GM15510 (cell line): ENCODE measurements around the gene PADI1.

ENCODE experiments used
- POLR2A ChIP-seq: IDR thresholded peaks from 3 replicates; pipeline ENCODE4 v1.6.1; 2011; ENCODE audit warnings: borderline replicate concordance; ENCODE audit not compliant: insufficient read length; ENCODE audit errors: extremely low read depth

The PADI1 gene

DNA sequence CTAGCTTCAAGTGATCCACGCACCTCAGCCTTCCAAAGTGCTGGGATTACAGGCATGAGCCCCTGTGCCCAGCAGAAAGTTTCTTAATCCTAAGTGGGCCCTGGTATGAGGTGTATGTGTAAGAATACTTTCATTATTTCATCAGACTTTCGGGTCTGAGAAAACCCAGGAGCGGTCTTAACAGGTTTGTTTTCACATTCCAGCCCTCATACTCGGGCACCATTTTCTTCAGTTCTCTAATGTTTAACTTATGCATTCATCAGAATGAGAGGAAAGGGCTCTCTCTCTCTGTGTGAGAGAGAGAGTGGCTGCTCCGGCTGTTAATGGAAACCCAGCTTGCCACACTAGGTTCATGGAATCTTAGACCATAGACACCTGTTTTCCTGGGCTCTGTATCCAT lies 4.2 kb upstream of the PADI1 start:
- TF ChIP-seq POLR2A, result no peak

DNA sequence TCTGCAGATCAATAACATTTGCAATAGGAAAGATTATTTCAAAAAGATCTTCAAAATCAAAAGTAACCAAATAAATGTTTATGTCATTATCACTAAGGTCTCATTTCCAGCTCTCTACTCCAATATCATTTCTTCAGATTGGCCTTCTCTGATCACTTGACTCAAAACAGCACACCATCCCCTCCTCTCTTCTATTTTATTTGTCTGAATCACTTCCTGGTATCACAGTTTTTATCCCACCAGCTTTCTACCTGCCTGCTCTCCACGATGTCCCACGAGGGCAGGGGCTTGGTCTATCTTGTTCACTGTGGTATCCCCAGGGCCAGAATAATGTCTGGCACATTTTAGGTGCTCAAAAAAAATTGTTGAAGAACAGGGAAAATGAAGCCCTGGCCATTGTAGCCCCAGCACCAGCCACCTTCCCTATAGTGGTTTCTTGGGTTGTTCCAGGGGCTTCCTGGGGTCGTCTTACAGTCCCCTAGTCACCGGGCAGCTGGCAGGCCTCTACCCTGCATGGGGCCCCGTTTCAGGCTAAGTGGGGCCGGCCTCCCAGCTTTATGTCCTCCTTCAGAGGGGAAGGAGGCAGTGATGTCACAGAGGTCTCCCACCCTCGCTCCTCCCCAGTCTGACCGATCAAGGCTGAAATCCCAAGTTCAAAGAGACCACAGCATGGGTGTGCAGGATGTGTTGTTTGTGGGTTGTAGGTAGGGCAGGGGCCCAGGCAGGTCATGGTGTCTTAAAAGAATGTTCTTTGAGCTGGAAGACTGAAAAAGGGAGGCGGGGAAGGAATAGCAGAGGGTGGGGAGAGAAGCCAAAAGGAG lies 3.5 kb upstream of the PADI1 start:
- TF ChIP-seq POLR2A, result no peak

DNA sequence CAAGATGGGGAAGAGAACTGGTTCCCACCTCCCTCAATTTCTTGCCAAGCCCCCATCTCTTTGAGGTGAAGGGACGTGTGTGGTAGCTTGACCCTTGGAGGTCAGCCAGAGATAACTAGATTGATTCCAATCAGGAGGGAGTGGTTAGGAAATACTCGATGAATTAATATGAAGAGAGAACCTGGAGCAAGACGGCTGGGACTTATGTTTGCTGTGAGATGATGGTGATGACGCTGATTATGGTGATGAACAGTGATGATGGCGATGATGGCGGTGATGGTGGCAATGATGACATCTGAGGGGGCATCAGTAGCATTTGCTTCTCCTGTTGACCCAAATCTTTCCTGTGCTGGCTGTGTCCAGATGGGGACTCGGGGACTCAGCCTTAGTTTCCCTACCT lies 724 bp downstream of the PADI1 start:
- no peak for TF ChIP-seq POLR2A

DNA sequence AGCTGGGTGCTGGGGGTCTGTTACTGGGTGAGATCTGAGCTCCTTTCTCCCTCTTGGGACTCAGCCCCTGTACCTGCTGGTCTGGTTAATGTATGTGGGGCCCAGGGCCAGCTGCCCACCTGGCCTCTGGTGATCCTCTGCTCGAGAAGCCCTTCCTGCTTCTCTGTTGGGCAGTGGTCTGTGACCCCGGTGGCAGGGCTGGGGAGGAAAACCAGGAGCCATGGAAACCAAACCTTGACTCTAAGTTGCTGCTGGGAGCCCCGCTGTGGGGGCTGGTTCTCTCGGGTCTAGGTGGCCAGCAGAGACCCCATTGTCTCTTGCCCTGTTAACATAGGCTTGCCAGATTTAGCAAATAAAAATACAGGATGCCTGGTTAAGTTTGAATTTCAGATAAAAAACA lies 1.3 kb downstream of the PADI1 start:
- no peak for TF ChIP-seq POLR2A

DNA sequence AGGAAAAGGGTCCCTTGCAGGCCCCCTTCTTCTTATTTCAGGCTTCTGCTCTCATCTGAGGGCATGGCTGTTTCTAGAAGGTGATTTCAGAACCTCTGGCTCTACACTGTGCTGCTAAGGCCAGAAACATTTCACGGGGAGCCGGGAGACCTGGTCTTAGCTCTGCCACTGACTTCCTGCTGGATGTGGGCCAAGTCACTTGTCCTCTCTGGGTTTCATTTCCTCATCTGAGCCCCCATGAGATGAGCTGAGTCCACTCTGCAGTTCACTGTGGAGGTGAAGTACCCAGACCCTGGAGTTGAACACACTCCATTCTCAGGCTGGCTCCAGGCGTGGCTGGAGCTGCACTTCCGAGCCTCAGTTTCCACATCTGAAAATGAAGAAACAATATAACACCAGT lies 2.1 kb downstream of the PADI1 start:
- TF ChIP-seq POLR2A, result no peak

DNA sequence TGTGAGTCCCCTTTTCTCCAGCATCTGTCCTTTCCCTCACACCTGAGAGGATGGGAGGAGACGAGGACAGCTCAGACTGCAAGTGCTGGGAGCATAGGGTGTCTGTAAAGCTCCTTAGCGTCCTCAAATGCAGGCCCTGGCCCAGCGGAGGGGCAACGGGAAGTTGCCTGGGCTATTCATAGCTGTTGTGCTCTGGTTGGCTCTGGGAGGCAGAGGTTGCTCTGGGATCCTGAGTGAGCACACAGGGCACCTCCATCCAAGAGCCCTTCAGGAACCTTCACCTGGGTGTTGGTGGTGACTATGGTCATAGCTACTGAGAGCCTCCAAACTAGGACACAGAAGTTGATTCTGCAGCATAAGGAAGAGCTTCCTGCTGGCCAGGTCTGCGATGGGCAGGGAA lies 2.6 kb downstream of the PADI1 start:
- no peak for TF ChIP-seq POLR2A

DNA sequence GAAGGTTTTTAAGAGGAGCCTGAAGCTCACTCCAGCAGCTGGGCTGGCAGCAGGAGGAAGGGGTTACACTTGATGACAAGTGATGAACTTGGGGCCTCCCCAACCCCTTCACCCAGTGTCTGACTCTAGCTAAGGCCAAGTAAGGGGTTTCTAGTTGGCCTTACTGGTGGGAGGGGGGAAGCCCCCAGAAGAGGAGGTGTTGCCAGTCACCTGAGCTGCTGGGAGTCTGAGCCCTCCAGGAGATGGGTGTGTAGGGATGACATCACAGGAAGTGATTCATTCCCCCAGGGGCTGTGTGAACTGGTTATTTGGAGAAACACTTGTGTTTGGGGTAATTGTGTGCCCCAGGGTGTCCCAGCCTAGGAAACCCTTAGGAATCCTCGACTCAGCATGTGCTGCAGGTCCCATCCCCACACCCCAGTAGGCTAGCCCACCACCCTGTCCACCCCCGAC lies 3.1 kb downstream of the PADI1 start:
- TF ChIP-seq POLR2A, result no peak

DNA sequence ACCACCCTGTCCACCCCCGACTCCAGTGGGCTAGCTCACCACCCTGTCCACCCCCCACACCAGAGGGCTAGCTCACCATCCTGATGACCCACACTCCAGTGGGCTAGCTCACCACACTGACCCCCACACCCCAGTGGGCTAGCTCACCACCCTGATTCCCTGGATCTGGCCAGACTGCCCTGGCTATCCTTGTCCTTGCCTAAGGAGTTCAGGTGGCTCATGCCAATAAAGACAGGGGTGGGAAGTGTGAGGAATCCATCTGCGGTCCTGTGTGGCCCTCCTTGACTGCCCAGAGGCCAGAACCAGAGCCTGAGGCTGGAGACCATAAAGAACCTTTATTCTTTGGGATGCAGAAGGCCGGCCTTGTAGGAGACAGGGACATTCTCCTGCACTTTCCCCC lies 3.6 kb downstream of the PADI1 start:
- no peak for TF ChIP-seq POLR2A

DNA sequence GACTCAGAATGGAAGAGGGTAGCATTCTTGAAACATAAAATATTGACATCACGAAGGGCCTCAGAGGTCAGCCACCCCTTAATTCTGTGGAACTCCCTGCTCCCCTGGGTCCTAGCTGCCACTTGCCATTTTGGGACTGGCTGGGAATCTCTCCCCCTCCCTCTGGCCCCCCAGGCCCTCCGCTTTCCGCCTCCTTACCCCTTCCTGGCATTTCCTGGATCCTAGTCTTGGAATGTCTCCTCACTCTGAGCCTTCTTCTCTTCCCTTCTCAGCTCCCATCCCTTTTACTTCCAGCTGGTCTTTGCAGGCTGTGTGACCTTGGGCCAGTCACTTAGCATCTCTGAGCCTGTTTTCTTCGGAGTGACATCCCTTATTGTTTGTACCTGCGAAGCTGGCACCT lies 4.5 kb downstream of the PADI1 start:
- no peak for TF ChIP-seq POLR2A

DNA sequence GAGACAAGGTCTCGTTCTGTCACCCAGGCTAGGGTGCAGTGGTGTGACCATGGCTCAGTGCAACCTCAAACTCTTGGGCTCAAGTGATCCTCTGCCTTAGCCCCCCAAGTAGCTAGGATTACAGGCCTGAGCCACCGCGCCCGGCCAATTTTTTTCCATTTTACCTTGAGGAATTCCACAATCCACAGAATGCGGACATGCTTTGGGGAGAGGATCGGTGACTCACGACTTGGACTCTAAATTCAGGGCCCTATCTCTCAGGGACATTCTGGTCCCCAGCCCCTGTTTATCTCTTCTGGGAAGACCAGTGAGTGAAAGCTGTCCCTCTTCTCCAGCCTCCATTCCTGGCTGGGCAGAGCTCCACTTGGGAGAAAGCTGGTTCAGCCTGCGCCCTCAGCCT lies 5.2 kb downstream of the PADI1 start:
- TF ChIP-seq POLR2A, result no peak

DNA sequence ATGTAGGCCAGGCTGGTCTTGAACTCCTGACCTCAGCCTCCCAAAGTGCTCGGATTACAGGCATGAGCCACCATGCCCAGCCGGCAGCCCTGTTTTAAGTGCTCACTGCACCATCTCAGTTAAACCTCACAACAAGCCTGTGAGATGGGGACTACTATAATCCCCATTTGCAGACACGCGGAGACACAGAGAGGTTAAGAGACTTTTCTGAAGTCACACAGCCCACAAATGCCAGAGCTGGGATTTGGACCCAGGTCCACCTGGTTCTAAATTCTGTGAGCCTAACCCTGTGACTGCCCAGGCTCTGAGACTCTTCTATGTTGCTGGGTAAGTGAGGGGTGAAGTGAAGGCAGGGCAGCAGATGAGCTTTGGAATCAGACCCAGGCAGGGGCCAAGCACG lies 6.4 kb downstream of the PADI1 start:
- no peak for TF ChIP-seq POLR2A

DNA sequence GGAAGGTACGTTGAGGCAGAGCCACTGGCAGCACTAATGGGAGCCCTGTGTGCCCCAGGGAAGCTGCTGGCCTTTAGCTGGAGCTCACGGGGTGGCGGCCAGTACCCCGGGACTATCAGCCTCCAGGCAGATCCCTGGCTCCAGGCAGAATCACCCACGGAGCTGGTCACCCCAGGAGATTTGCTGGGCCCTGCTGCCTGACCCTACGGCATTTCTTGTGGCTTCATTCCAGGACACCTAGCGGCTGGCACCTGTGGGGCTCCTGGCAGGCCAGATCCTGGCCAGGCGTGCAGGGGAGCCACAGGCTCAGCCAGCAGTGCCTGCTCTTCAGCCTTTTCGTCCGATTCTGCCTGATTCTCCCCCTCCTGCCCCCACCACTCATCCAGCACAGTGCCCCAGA lies 7.1 kb downstream of the PADI1 start:
- TF ChIP-seq POLR2A, result no peak

DNA sequence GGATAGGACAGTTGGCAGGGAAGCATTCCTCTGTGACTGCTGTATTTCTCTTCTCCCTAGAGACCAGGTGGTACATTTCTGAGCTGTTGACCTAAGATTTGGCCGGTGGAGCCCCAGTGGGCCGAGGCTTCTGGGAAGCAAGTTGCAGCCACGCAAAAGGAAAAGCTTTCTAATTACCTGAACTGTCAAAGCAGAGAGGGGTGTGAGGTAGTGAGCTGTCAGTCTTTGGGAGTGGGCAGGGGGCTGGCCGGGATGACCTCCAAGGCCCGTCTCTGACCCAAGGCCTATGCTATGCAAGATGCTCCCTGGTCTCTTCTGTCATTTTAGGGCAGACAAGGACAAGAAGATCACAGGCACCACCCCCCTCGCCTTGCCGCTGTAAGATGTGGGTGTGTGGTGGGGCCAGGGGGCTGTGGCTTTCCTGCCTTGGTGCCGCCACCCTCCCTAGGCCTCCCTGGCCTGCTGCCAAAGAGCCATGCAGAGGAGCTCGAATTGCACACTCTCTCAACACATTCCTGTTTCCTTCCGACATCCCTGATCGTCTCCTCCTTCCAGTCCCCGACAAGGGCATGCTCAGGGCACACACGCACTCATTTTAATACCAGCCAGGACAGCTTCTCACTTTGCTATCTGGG lies 7.7 kb downstream of the PADI1 start:
- no peak for TF ChIP-seq POLR2A

DNA sequence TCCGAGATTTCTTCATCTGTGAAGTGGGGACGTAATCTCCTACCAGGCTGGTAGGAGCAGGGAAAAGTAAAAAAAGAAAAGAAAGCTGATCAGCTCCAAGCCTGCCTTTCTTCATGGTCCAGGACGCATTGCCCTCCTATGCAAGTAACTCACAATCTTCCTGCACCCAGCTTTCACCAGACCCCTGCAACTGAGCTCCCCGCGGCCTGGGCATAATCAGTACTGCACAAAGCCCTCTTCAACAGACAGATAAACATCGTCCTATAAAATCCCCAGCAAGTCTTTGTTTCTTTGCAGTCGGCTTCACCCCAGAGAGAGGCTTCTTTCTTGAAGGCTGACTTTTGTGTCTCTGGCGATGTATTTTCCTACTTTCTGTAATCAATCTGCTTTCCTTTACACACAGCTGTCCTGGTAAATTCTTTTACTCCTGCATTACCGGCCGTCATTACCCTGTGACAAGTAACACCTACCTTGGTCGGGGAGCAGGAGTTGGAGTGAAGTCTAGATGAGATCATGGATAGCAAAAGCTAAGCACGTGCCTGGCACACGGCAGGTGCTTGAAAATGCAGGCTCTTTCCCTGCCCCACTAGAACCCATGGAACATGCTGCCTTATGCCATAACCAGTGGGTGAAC lies 8.3 kb downstream of the PADI1 start:
- TF ChIP-seq POLR2A, result no peak

DNA sequence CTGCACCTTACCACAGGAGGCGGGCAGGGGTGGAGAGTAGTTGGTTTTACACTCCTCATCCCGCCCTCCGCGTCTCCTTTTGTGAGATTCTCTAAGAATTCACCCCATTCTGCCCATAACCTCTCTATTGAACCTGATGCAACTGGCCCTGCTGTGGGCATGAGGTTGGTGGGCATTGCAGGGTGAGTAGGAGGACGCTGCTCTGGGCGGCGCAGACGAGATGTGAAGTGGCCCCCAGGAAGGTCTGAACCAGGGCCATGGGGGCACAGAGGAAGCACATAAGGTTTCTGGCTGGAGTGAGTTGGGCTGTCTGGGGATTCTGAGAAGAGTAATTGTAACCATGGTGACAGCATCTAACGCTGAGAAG lies 8.8 kb downstream of the PADI1 start:
- no peak for TF ChIP-seq POLR2A

DNA sequence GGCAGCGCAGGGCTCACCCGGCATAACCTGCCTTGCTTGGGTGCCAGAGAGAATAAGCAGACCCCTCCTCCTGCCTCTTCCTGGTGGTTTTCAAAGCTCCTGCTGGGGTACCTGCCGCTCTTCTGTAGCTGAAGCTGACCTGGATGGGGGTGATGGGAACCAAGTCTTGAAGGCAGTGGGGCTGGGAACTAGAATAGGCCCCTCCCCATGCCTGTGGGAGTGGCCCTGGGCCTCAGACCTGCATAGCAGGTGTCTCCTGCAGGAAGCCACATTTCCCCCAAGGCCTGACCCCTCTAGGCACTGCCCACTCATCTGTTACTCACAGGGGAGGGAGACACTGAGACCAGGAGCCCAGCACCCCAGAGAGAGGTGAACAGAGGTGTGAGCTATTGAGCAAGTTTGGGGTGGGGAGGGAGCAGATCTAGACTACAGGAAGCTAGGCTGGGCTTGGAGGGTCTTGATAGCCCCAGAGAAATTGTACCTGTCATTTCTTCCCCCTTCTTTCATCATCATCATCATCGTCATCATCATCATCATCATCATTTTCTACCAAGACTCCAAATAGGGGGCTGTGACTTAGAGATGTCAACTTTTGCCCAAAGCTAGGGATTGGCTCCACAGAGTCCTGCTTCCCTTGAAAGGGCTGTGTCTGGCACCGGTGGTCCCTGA lies 10.1 kb downstream of the PADI1 start:
- TF ChIP-seq POLR2A, result no peak

DNA sequence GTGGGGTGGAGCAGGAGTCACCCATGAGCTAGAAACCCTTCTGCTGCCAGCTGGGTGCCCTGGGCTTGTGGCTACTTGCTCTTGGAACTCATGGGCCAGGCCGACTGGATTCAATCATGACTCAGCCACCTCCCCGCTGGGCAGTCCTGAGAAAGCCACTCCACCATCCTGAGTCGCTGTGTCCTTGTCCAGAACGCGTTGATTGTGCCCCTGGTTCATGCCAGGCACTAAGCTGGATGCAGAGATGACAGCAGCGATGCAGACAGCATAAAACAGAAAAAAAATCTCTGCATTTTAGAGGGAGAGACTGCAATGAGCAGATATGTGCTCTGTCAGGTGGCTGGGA lies 10.6 kb downstream of the PADI1 start:
- TF ChIP-seq POLR2A, result no peak

DNA sequence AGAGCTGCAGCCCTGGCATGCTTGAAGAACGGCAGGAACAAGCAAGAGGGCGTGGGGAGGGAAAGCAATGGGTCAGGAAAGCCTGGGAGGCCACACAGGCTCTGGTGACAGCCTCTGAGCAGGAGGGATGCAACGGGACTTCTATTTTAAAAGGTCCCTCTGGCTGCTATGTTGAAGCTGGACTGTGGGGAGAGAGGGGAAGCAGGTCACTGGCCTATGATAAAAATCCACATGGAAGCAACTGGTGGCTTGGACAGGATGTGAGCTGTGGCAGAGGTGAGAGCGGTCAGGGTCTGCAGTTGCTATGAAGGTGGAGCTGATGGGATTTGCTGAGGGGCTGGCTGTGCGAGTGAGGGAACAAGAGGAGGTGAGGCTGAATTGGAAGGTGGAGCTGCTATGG lies 11.2 kb downstream of the PADI1 start:
- TF ChIP-seq POLR2A, result no peak
